ENCODE results near the gene HLA-E.
A peak's percentile ranks its signal among the peaks of the same experiment; 100 is the strongest.
"Not testable (repeated sequence)": the region's sequence is repeated elsewhere in the genome, so short reads cannot be mapped to it uniquely, and the experiment has no call there.

Gene HLA-E

GRCh38 chr6:30508890-30509736, 19.8 kb downstream of the HLA-E start:
- DNase-seq: no peak

- no peak for DNase-seq
These were observed 21.3 kb downstream of the HLA-E start for GRCh38 chr6:30510419-30511168.

- no peak for DNase-seq
These were observed 21.8 kb downstream of the HLA-E start for GRCh38 chr6:30511169-30511546.

GRCh38 chr6:30513451-30513850, 24.1 kb downstream of the HLA-E start:
- no peak for DNase-seq

GRCh38 chr6:30515106-30515505, 25.8 kb downstream of the HLA-E start:
- DNase-seq: no peak

- peak; percentile 26 for DNase-seq
These were observed 26.8 kb downstream of the HLA-E start for GRCh38 chr6:30515944-30516753.

GRCh38 chr6:30516754-30517076, 27.4 kb downstream of the HLA-E start:
- DNase-seq: not testable (repeated sequence)

- DNase-seq: not testable (repeated sequence)
These were observed 28.6 kb downstream of the HLA-E start for GRCh38 chr6:30517767-30518504.

- not testable (repeated sequence) for DNase-seq
These were observed 29.3 kb downstream of the HLA-E start for GRCh38 chr6:30518505-30519145.

GRCh38 chr6:30520522-30520921, 31.2 kb downstream of the HLA-E start:
- no peak for DNase-seq

- not testable (repeated sequence) for DNase-seq
These were observed 31.8 kb downstream of the HLA-E start for GRCh38 chr6:30521082-30521481.

GRCh38 chr6:30521952-30522351, 32.6 kb downstream of the HLA-E start:
- DNase-seq: not testable (repeated sequence)

GRCh38 chr6:30526444-30526843, 37.1 kb downstream of the HLA-E start:
- not testable (repeated sequence) for DNase-seq

GRCh38 chr6:30529349-30529875, 40.1 kb downstream of the HLA-E start:
- not testable (repeated sequence) for DNase-seq

- no peak for DNase-seq
These were observed 40.7 kb downstream of the HLA-E start for GRCh38 chr6:30530014-30530413.

- no peak for DNase-seq
These were observed 44.4 kb downstream of the HLA-E start for GRCh38 chr6:30533460-30534294.

GRCh38 chr6:30537931-30538330, 48.6 kb downstream of the HLA-E start:
- DNase-seq: no peak

GRCh38 chr6:30541515-30542403, 52.5 kb downstream of the HLA-E start:
- peak; percentile 82 for DNase-seq

- DNase-seq: no peak
These were observed 53.1 kb downstream of the HLA-E start for GRCh38 chr6:30542404-30542725.

- DNase-seq: no peak
These were observed 53.6 kb downstream of the HLA-E start for GRCh38 chr6:30542915-30543314.

All from NCI-H345 (cell line).